Measurements from ENCODE around the gene CKMT1B. TPM values are rescaled to one million over a fixed set of nuclear protein-coding genes. Genes with fewer than 3 reads are reported as not detected.
"Not testable (repeated sequence)": the region's sequence is repeated elsewhere in the genome, so short reads cannot be mapped to it uniquely, and the experiment has no call there.

The CKMT1B gene
- 100 to 1,000 TPM; 168 to 277 TPM for total RNA-seq
- long read RNA-seq, transcript CKMT1B-207 (9 exons, 1,747 nt), result minor isoform, 61 of 270 reads
- long read RNA-seq, transcript CKMT1B-201 (10 exons, 1,779 nt), result major isoform, 138 of 270 reads
- long read RNA-seq, partial matches to known transcripts, result 40 of 270 reads
- long read RNA-seq, other reads (novel, unspliced or antisense), result 31 of 270 reads

GRCh38 chr15:43593328-43594190, at the start of gene CKMT1B:
CKMT1B (plus strand) TSS chr15:43594027; CDS start chr15:43594219, 192 bp downstream.
- intact Hi-C loops (cut with DNase I, micrococcal nuclease); DNase-seq: not testable (repeated sequence)
- ATAC-seq, result peak; percentile 80

- ATAC-seq, result no peak
- no peak for DNase-seq
- intact Hi-C loops (cut with DNase I, micrococcal nuclease), result no loop called here
These were observed 49.6 kb upstream of the CKMT1B start for GRCh38 chr15:43544266-43544665.

- intact Hi-C loops (cut with DNase I, micrococcal nuclease), result no loop called here
- no peak for ATAC-seq
- DNase-seq, result no peak
These were observed 48.4 kb upstream of the CKMT1B start for GRCh38 chr15:43545426-43545825.

GRCh38 chr15:43547539-43547938, 46.3 kb upstream of the CKMT1B start:
- DNase-seq (no peak), ATAC-seq (no peak)
- intact Hi-C loops (cut with DNase I, micrococcal nuclease), result no loop called here

- no peak for ATAC-seq
- no peak for DNase-seq
- intact Hi-C loops (cut with DNase I, micrococcal nuclease), result no loop called here
These were observed 43.1 kb upstream of the CKMT1B start for GRCh38 chr15:43550527-43551363.

- ATAC-seq, result no peak
These were observed 41.6 kb upstream of the CKMT1B start for GRCh38 chr15:43552256-43552655.

GRCh38 chr15:43552986-43553385, 40.8 kb upstream of the CKMT1B start:
- ATAC-seq (no peak), DNase-seq (no peak)
- intact Hi-C loops (cut with DNase I, micrococcal nuclease), result no loop called here

More at GRCh38 chr15:43552256-43552655, 41.6 kb upstream of the CKMT1B start:
- DNase-seq, result no peak
- intact Hi-C loops (cut with DNase I, micrococcal nuclease), result no loop called here

- intact Hi-C loops (cut with DNase I, micrococcal nuclease); DNase-seq; ATAC-seq: not testable (repeated sequence)
These were observed 31.1 kb upstream of the CKMT1B start for GRCh38 chr15:43562753-43563152.

GRCh38 chr15:43563793-43564192, 30.0 kb upstream of the CKMT1B start:
- DNase-seq; ATAC-seq; intact Hi-C loops (cut with DNase I, micrococcal nuclease): not testable (repeated sequence)

GRCh38 chr15:43566615-43567014, 27.2 kb upstream of the CKMT1B start:
- ATAC-seq; DNase-seq; intact Hi-C loops (cut with DNase I, micrococcal nuclease): not testable (repeated sequence)

- ATAC-seq; DNase-seq; intact Hi-C loops (cut with DNase I, micrococcal nuclease): not testable (repeated sequence)
These were observed 19.2 kb upstream of the CKMT1B start for GRCh38 chr15:43574607-43575006.

GRCh38 chr15:43589778-43590466, 3.9 kb upstream of the CKMT1B start, which contains the start of gene PPIP5K1:
PPIP5K1 (minus strand) TSS chr15:43590208; CDS start chr15:43584504, 5,704 bp downstream.
- peak; percentile 72 for ATAC-seq
- intact Hi-C loops (cut with DNase I, micrococcal nuclease); DNase-seq: not testable (repeated sequence)

- intact Hi-C loops (cut with DNase I, micrococcal nuclease); DNase-seq: not testable (repeated sequence)
- peak; percentile 75 for ATAC-seq
These were observed 986 bp upstream of the CKMT1B start for GRCh38 chr15:43592841-43593240.

GRCh38 chr15:43599131-43599530, 5.3 kb downstream of the CKMT1B start:
- ATAC-seq; intact Hi-C loops (cut with DNase I, micrococcal nuclease); DNase-seq: not testable (repeated sequence)

GRCh38 chr15:43600200-43600599, 6.4 kb downstream of the CKMT1B start:
- ATAC-seq; intact Hi-C loops (cut with DNase I, micrococcal nuclease); DNase-seq: not testable (repeated sequence)

GRCh38 chr15:43602233-43602632, 8.4 kb downstream of the CKMT1B start:
- intact Hi-C loops (cut with DNase I, micrococcal nuclease), result not testable (repeated sequence)
- ATAC-seq (peak; percentile 59), DNase-seq (peak; percentile 30 to 34)

- intact Hi-C loops (cut with DNase I, micrococcal nuclease); ATAC-seq; DNase-seq: not testable (repeated sequence)
These were observed 23.9 kb downstream of the CKMT1B start for GRCh38 chr15:43617750-43618149.

- intact Hi-C loops (cut with DNase I, micrococcal nuclease); ATAC-seq; DNase-seq: not testable (repeated sequence)
These were observed 24.9 kb downstream of the CKMT1B start, which contains the start of gene STRC for GRCh38 chr15:43618700-43619099. STRC (minus strand) TSS chr15:43618800; CDS start chr15:43618722, 78 bp downstream.

Measured in left colon (tissue), 2 donors.